ENCODE results near the gene HOATZ. TPM values are rescaled to one million over a fixed set of nuclear protein-coding genes. Genes with fewer than 3 reads are reported as not detected.

Gene HOATZ
- total RNA-seq, 1 donor from 2014 or later: not detected

- peaks cover 18% of the 10 kb centered on the region for H3K4me1 Mint-ChIP-seq
Measured at GRCh38 chr11:111540114-111540936, 25.7 kb downstream of the HOATZ start, which contains the start of gene LAYN. Gene LAYN, plus strand, starts transcription at chr11:111540720. Its CDS starts 124 bp downstream, at chr11:111540844.

DNA sequence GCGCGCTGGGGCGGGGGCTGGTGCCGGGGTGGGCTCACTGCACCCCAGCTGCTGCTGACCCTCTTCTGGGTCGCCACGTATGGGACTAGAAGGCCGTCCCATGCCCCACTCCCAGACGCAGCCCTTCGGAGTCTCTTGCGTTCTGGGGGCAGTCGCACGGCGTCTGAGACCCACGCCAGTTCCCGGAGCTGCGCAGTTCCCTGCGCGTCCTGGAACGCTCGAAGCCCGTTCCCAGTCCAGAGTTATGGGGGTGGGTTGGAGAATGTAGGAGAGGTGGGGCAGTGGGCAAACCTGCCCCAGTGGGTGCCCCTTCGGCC is 26.3 kb downstream of the HOATZ start:
- Mint-ChIP-seq H3K9me3 (no peaks in the 10 kb centered on the region), H3K4me1 (peaks cover 18% of the 10 kb centered on the region), H3K27ac (ENCODE audit: unreplicated experiment) (no peak overlapping the region), H3K4me3 (peak overlapping the region; percentile 37), H3K27me3 (ENCODE audit: low read depth) (peaks cover 72% of the 10 kb centered on the region), H3K36me3 (ENCODE audit: low read depth) (no peaks in the 10 kb centered on the region)
- no peak for TF ChIP-seq CTCF (conservative IDR thresholded peaks at IDR 0.05)
- no peak for DNase-seq (ENCODE audit: low read depth, low spot score)

More at GRCh38 chr11:111540114-111540936, 25.7 kb downstream of the HOATZ start, which contains the start of gene LAYN:
- peak within 1 kb of the TSS; percentile 80 for H3K4me3 Mint-ChIP-seq
- peak; percentile 47 for DNase-seq (ENCODE audit: low read depth, low spot score)
- H3K27ac Mint-ChIP-seq (ENCODE audit: unreplicated experiment): no peak within 1 kb of the TSS
- no peaks in the 10 kb centered on the region for H3K9me3 Mint-ChIP-seq
- H3K36me3 Mint-ChIP-seq (ENCODE audit: low read depth): no peaks in the 10 kb centered on the region
- H3K27me3 Mint-ChIP-seq (ENCODE audit: low read depth): peaks cover 72% of the 10 kb centered on the region
- no peak for TF ChIP-seq CTCF (conservative IDR thresholded peaks at IDR 0.05)

DNA sequence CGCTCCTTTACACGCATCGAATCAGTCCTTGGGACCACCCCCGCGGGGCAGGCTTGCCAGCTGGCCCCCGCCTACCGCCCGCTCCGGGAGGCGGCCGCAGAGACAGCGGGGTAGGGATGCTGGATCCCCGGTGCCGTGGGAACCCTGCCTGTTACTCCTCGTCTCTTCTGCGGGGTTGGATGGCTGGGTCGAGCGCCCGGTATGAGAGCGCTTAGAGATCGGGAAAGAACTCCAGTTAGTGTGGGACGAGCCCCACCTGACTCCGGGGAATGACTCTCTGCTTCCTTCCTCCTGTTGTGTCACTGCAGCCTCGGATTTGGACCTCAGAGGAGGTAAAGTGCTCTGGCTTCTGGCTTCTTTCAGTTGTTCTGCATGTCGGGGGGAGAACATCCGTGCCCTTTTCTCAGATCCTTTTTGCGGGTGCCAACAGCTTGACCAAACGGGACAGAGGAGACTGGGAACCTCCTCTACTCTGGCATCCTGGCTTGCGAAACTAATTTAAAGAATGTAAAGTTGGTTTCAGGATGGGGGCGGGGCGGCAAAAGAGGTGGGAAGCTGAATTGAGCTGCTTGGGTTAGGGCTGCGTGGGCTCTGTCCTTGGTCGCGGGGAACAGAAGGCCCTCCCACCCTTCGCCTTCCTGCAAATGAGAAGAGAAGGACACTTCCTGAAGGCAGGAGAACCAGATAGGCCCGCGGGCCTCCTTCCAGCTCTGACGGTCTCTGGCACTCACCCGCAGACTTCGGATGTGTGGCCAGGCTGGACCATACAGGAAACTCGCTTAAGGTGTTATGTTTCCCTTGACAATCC is 26.9 kb downstream of the HOATZ start:
- no peak for DNase-seq (ENCODE audit: low read depth, low spot score)
- no peak for TF ChIP-seq CTCF (conservative IDR thresholded peaks at IDR 0.05)
- H3K4me1 Mint-ChIP-seq: peaks cover 18% of the 10 kb centered on the region
- H3K27ac Mint-ChIP-seq (ENCODE audit: unreplicated experiment): no peak overlapping the region
- peak overlapping the region; percentile 80 for H3K4me3 Mint-ChIP-seq
- no peaks in the 10 kb centered on the region for H3K36me3 Mint-ChIP-seq (ENCODE audit: low read depth)
- H3K27me3 Mint-ChIP-seq (ENCODE audit: low read depth): peaks cover 69% of the 10 kb centered on the region
- no peaks in the 10 kb centered on the region for H3K9me3 Mint-ChIP-seq

DNA sequence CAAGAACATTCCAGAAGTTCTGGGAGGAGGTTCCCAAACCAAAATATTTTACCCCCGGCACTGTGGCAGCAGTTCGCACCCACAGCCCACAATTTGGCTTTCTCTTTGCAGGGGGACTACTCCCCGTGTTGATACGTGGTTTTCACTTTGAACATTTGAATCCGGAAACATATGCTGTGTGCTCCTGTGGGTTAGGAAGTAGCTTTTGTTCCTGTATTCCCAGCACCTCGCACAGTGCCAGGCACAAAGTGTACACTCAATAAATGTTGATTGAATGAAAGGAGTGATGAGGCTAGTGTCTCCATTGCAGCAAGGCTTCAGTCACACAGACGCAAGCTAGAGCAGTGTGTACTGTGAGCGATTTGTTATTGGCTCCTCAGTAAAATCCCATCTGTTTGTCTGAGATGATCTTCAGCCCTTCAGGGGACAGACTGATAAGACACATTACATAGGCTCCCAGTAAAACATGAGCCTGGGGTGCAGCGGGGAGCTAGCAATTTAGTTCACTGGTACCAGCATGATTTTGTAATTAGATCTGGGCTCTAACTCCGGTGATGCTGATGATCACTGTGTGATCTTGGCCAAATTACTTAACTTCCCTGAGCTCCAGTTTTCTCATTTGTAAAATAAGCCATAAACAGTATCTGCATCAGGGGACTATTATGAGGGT is 28.2 kb downstream of the HOATZ start:
- peaks cover 58% of the 10 kb centered on the region for H3K27me3 Mint-ChIP-seq (ENCODE audit: low read depth)
- TF ChIP-seq CTCF (conservative IDR thresholded peaks at IDR 0.05): no peak
- peak overlapping the region; percentile 45 for H3K4me3 Mint-ChIP-seq
- peaks cover 18% of the 10 kb centered on the region for H3K4me1 Mint-ChIP-seq
- H3K9me3 Mint-ChIP-seq: no peaks in the 10 kb centered on the region
- no peak for DNase-seq (ENCODE audit: low read depth, low spot score)
- H3K36me3 Mint-ChIP-seq (ENCODE audit: low read depth): no peaks in the 10 kb centered on the region
- H3K27ac Mint-ChIP-seq (ENCODE audit: unreplicated experiment): no peak overlapping the region

DNA sequence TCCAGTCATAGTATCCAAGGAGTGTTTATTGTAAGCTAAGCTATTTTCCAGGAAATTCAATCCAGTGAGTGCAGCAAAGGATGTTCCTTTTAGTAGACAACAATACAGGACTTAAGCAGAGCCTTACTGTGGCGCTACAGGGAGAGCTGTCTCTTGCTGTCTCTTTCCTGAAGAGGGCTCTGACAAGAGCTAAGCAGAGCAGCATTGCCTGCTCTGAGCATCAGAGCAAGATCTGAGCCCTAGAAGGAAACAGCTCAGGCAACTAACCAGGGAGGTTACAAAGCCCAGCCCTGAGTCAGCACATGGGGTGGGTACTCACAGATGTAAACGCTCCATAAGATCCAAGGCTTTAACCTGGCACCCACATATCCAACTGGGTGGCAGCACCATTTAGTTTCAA is 33.9 kb downstream of the HOATZ start:
- Mint-ChIP-seq H3K9me3 (no peaks in the 10 kb centered on the region), H3K4me1 (no peaks in the 10 kb centered on the region), H3K36me3 (ENCODE audit: low read depth) (no peaks in the 10 kb centered on the region), H3K4me3 (no peak overlapping the region), H3K27ac (ENCODE audit: unreplicated experiment) (no peak overlapping the region), H3K27me3 (ENCODE audit: low read depth) (peaks cover 6% of the 10 kb centered on the region)
- TF ChIP-seq CTCF (conservative IDR thresholded peaks at IDR 0.05): no peak
- no peak for DNase-seq (ENCODE audit: low read depth, low spot score)

Measured in neural crest cell (in vitro differentiated cells).